ENCODE data around the gene FBRSL1.

DNA sequence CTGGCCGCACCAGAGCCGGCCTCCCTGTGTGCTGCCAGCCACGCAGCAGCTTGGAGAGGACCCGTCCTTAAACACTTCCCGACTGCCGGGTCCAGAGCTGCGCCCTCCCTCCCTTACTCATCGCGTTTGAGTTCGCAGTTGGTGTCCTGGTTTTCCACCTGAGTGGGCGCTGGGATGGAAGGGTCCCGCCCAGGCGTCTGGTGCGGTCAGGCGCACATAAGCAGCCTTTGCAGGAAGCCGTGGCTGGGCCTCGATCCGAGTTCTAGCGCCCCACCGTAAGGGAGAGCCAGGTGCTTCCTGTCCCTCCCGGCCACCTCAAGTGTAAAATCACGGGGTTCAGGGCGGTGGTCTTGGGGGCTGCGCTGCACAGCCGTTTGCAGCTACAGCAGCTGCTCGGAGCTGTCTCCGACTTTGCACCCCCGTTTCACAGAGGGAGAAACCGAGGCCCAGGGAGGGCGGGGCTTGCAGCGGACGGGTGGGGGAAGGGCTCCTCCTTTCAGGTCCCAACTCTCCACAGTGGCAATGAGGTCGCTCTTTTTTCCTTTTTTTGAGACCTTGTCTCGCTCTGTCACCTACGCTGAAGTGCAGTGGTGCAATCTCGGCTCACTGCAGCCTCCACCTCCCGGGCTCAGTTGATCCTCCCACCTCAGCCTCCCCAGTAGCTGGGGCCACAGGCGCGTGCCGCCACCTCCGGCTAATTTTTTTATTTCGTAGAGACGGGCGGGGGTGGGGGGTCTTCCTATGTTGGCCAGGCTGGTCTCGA is 69.1 kb downstream of the FBRSL1 start:
- TF ChIP-seq, protein P1, sequence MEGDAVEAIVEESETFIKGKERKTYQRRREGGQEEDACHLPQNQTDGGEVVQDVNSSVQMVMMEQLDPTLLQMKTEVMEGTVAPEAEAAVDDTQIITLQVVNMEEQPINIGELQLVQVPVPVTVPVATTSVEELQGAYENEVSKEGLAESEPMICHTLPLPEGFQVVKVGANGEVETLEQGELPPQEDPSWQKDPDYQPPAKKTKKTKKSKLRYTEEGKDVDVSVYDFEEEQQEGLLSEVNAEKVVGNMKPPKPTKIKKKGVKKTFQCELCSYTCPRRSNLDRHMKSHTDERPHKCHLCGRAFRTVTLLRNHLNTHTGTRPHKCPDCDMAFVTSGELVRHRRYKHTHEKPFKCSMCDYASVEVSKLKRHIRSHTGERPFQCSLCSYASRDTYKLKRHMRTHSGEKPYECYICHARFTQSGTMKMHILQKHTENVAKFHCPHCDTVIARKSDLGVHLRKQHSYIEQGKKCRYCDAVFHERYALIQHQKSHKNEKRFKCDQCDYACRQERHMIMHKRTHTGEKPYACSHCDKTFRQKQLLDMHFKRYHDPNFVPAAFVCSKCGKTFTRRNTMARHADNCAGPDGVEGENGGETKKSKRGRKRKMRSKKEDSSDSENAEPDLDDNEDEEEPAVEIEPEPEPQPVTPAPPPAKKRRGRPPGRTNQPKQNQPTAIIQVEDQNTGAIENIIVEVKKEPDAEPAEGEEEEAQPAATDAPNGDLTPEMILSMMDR (IDR thresholded peaks at IDR 0.05; ENCODE audit: low read length) = no peak
- TF ChIP-seq EZH2 (optimal IDR thresholded peaks at IDR 0.05; ENCODE audit: low read depth, low read length) = no peak
